Esophagus muscularis mucosa (tissue), 4 donors: ENCODE results near the gene CENPH. TPM values are rescaled to one million over a fixed set of nuclear protein-coding genes. Genes with fewer than 3 reads are reported as not detected.
"Not testable (repeated sequence)": the region's sequence is repeated elsewhere in the genome, so short reads cannot be mapped to it uniquely, and the experiment has no call there.

Source experiments
- DNase-seq: peaks from one replicate; pipeline ENCODE4 v3.0.0-alpha.2; 2017; ENCODE audit errors: extremely low spot score
- H3K27ac ChIP-seq, 4 donors: fragments of 200-600 bp; sonication (generic); replicated peaks in 1 of 4; 1 replicate in 3 of 4; 2 replicates in 1 of 4; pipeline ENCODE4 v1.5.1; 2016 to 2019; ENCODE audit warnings: mild to moderate bottlenecking in 1 of 4
- H3K27me3 ChIP-seq, 4 donors: fragments of 200-600 bp; sonication (generic); one replicate each; pipeline versions ENCODE4 v1.5.1 to v1.6.0; 2016 to 2019
- H3K36me3 ChIP-seq, 4 donors: fragments of 200-600 bp; sonication (generic); one replicate each; pipeline ENCODE4 v1.5.1; 2016 to 2019
- H3K4me1 ChIP-seq, 4 donors: fragments of 200-600 bp; sonication (generic); one replicate each; pipeline ENCODE4 v1.5.1; 2016 to 2019
- H3K4me3 ChIP-seq, 4 donors: fragments of 200-600 bp; sonication (generic); 1 replicate in 2 of 4; 2 replicates in 2 of 4; pipeline ENCODE4 v1.5.1; 2016 to 2019; ENCODE audit warnings: mild to moderate bottlenecking in 4 of 4, moderate library complexity in 1 of 4
- H3K9me3 ChIP-seq, 4 donors: fragments of 200-600 bp; sonication (generic); 1 replicate in 3 of 4; 2 replicates in 1 of 4; pipeline ENCODE4 v1.5.1; 2016 to 2019
- CTCF ChIP-seq, 3 experiments: fragments of 200-600 bp in 2 of 3; fragments of 450-650 bp in 1 of 3; sonication (generic) in 2 of 3; IDR thresholded peaks; one replicate each; pipeline ENCODE4 v1.5.1; 2017 to 2019; ENCODE audit warnings: antibody characterized with exemption in 3 of 3, mild to moderate bottlenecking in 2 of 3, moderate library complexity in 1 of 3
- EP300 ChIP-seq: sonication (generic); formaldehyde crosslinking; IDR thresholded peaks from one replicate; pipeline ENCODE4 v1.6.1; 2017; ENCODE audit warnings: antibody characterized with exemption
- POLR2A ChIP-seq: fragments of 450-650 bp; IDR thresholded peaks from one replicate; pipeline ENCODE4 v1.6.1; 2017; ENCODE audit warnings: antibody characterized with exemption, moderate library complexity, mild to moderate bottlenecking, low read depth
- POLR2AphosphoS5 ChIP-seq, 2 donors: sonication (generic); formaldehyde crosslinking; IDR thresholded peaks; one replicate each; pipeline ENCODE4 v1.6.1; 2017; ENCODE audit warnings: antibody characterized with exemption in 2 of 2
- WGBS: methylation state at CpG from one replicate; pipeline ENCODE4 v1.1.5; 2018; 5-methylcytosine and 5-hydroxymethylcytosine counted together
- intact Hi-C: fragments of 100-400 bp; cut with DNase I; formaldehyde crosslinking; loops from one replicate; pipeline ENCODE4 v1.15.1; 2023
- total RNA-seq, 4 donors: library from RNA; depleted of rRNA; stranded (reverse); fragments of >200 nt; gene quantifications; one replicate each; pipeline versions ENCODE4 v1.1.0 to v1.2.1, GENCODE V29; 2016

CENPH gene
- total RNA-seq, 4 donors from 2014 or later, result 0.66 to 2.4 (median 2.2) TPM; not detected in 1

- Histone ChIP-seq H3K36me3 (peaks cover 0 to 38% (median 24%) of the 10 kb centered on the region in 4 donors), H3K27me3 (no peaks in the 10 kb centered on the region), H3K4me3 (no peak overlapping the region), H3K9me3 (no peaks in the 10 kb centered on the region), H3K27ac (no peak overlapping the region), H3K4me1 (peaks cover 9 to 18% (median 15%) of the 10 kb centered on the region in 4 donors)
- DNase-seq, result no peak
- intact Hi-C loops, result no loop called here
- 99% methylated on average over 3 of the region's 3 CpGs for WGBS
- TF ChIP-seq POLR2A, result no peak
- no peak for TF ChIP-seq POLR2AphosphoS5 (IDR thresholded peaks at IDR 0.05)
- no peak for TF ChIP-seq EP300
- no peak for TF ChIP-seq CTCF (IDR thresholded peaks at IDR 0.05)
These were observed 18.4 kb upstream of the CENPH start for GRCh38 chr5:69170969-69171368.

DNA sequence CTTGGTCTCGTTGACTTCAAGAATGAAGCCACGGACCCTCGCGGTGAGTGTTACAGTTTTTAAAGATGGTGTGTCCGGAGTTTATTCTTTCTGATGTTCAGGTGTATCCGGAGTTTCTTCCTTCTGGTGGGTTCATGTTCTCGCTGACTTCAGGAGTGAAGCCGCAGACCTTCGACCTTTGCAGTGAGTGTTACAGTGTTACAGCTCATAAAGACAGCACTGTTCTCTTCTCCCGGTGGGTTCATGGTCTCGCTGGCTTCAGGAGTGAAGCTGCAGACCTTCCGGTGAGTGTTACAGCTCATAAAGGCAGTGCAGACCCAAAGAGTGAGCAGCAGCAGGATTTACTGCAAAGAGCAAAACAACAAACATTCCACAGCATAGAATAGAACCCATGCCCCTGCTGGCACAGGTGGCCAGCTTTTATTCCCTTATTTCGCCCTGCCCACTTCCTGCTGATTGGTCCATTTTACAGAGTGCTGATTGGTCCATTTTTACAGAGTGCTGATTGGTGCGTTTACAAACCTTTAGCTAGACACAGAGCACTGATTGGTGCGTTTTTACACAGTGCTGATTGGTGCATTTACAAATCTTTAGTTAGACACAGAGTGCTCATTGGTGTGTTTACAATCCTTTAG lies 7.6 kb upstream of the CENPH start:
- H3K4me1 ChIP-seq, H3K36me3 ChIP-seq, H3K4me3 ChIP-seq, DNase-seq, intact Hi-C loops, H3K27me3 ChIP-seq, H3K9me3 ChIP-seq, H3K27ac ChIP-seq: not testable (repeated sequence)
- WGBS, result 93% methylated on average over 15 of the region's 15 CpGs

GRCh38 chr5:69184621-69185020 lies 4.8 kb upstream of the CENPH start:
- H3K9me3 ChIP-seq, result no peaks in the 10 kb centered on the region
- H3K27me3 ChIP-seq, result no peaks in the 10 kb centered on the region
- no peak for DNase-seq
- WGBS, result 84% methylated on average over 1 of the region's 1 CpG
- peaks cover 5 to 9% (median 7%) of the 10 kb centered on the region in 4 donors for H3K4me1 ChIP-seq
- intact Hi-C loops, result no loop called here
- H3K27ac ChIP-seq, result no peak overlapping the region
- TF ChIP-seq POLR2A (no peak), CTCF (IDR thresholded peaks at IDR 0.05) (no peak), POLR2AphosphoS5 (IDR thresholded peaks at IDR 0.05) (no peak), EP300 (no peak)
- H3K4me3 ChIP-seq, result no peak overlapping the region
- no peaks in the 10 kb centered on the region for H3K36me3 ChIP-seq

DNA sequence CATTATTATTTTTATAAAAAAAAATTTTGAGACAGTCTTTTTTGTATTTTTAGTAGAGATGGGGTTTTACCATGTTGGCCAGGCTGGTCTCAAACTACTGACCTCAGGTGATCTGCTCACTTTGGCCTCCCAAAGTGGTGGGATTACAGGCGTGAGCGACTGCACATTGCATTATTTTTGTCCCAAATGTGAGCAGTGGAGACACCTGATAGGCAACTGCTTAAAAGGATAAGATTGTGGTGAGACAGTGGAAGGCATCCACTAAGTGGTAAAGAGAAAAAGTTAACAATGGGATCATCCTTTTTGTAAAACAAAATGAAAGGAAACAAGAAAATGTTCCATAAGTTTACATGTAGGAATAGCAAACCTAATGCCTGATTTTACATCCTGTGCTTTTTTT lies 2.0 kb upstream of the CENPH start:
- intact Hi-C loops, result no loop called here
- DNase-seq, result no peak
- H3K27me3 ChIP-seq, result no peaks in the 10 kb centered on the region
- no peak for TF ChIP-seq EP300
- TF ChIP-seq POLR2A, result no peak
- no peak for TF ChIP-seq CTCF (IDR thresholded peaks at IDR 0.05)
- no peak for TF ChIP-seq POLR2AphosphoS5 (IDR thresholded peaks at IDR 0.05)
- H3K4me3 ChIP-seq, result no peak overlapping the region
- H3K27ac ChIP-seq, result no peak overlapping the region
- peaks cover 11 to 17% (median 16%) of the 10 kb centered on the region in 4 donors for H3K4me1 ChIP-seq
- H3K9me3 ChIP-seq, result no peaks in the 10 kb centered on the region
- 93% methylated on average over 2 of the region's 2 CpGs for WGBS
- H3K36me3 ChIP-seq, result no peaks in the 10 kb centered on the region

DNA sequence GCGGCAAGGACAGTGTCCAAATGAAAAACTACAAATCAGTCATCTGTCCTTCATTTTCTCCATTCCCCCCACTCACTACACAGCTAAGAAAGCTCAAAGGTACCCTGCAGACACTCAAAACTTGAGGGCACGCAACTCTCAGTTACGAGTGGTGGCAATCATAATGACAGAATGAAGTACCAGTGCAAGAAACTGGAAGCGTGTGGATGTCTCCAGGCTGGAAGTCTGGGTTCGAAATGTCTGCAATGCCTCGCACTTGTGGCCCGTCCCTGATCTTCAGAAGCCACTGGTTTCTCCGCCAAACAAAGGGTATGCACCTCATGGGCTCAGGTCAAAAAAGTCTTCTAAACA lies 597 bp upstream of the CENPH start:
- 24% methylated on average over 8 of the region's 8 CpGs for WGBS
- H3K36me3 ChIP-seq, result no peaks in the 10 kb centered on the region
- intact Hi-C loops, result no loop called here
- no peak for TF ChIP-seq POLR2AphosphoS5 (IDR thresholded peaks at IDR 0.05)
- TF ChIP-seq POLR2A, result no peak
- TF ChIP-seq CTCF (IDR thresholded peaks at IDR 0.05), result no peak
- no peak for TF ChIP-seq EP300
- peak overlapping the region; percentile 51 to 82 (median 71) for H3K27ac ChIP-seq
- H3K27me3 ChIP-seq, result no peaks in the 10 kb centered on the region
- H3K9me3 ChIP-seq, result no peaks in the 10 kb centered on the region
- DNase-seq, result no peak
- H3K4me3 ChIP-seq, result peak overlapping the region; percentile 61 to 79 (median 70)
- H3K4me1 ChIP-seq, result peaks cover 11 to 17% (median 16%) of the 10 kb centered on the region in 4 donors
